ENCODE measurements around the gene OR56A4. TPM values are rescaled to one million over a fixed set of nuclear protein-coding genes. Genes with fewer than 3 reads are reported as not detected.

OR56A4 gene
- total RNA-seq: not detected
- long read RNA-seq: 0 reads

GRCh38 chr11:6006846-6007245 lies at the start of gene OR56A4:
TSS of gene OR56A4 (minus strand) at chr11:6006946. CDS start at chr11:6002992, 3,954 bp downstream.
- no peak for DNase-seq
- Histone ChIP-seq H3K27ac (no peak within 1 kb of the TSS), H3K4me3 (no peak within 1 kb of the TSS), H3K9me3 (no peaks in the 10 kb centered on the region), H3K36me3 (no peaks in the 10 kb centered on the region), H3K27me3 (ENCODE audit: low read depth) (no peaks in the 10 kb centered on the region), H3K4me1 (no peaks in the 10 kb centered on the region)
- TF ChIP-seq, protein P1, sequence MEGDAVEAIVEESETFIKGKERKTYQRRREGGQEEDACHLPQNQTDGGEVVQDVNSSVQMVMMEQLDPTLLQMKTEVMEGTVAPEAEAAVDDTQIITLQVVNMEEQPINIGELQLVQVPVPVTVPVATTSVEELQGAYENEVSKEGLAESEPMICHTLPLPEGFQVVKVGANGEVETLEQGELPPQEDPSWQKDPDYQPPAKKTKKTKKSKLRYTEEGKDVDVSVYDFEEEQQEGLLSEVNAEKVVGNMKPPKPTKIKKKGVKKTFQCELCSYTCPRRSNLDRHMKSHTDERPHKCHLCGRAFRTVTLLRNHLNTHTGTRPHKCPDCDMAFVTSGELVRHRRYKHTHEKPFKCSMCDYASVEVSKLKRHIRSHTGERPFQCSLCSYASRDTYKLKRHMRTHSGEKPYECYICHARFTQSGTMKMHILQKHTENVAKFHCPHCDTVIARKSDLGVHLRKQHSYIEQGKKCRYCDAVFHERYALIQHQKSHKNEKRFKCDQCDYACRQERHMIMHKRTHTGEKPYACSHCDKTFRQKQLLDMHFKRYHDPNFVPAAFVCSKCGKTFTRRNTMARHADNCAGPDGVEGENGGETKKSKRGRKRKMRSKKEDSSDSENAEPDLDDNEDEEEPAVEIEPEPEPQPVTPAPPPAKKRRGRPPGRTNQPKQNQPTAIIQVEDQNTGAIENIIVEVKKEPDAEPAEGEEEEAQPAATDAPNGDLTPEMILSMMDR (IDR thresholded peaks at IDR 0.05): no peak
- intact Hi-C loops (cut with DNase I): no loop called here
- ATAC-seq: no peak

GRCh38 chr11:6055569-6055968 lies 48.8 kb upstream of the OR56A4 start:
- H3K9me3 ChIP-seq: no peaks in the 10 kb centered on the region
- no peaks in the 10 kb centered on the region for H3K4me1 ChIP-seq
- no peaks in the 10 kb centered on the region for H3K36me3 ChIP-seq
- TF ChIP-seq, protein P1 (IDR thresholded peaks at IDR 0.05): no peak
- no peaks in the 10 kb centered on the region for H3K27me3 ChIP-seq (ENCODE audit: low read depth)
- DNase-seq (no peak), ATAC-seq (no peak)
- H3K27ac ChIP-seq: no peak overlapping the region
- intact Hi-C loops (cut with DNase I): no loop called here
- no peak overlapping the region for H3K4me3 ChIP-seq

GRCh38 chr11:6052374-6052773 lies 45.6 kb upstream of the OR56A4 start:
- intact Hi-C loops (cut with DNase I): no loop called here
- no peaks in the 10 kb centered on the region for H3K9me3 ChIP-seq
- DNase-seq: no peak
- TF ChIP-seq, protein P1 (IDR thresholded peaks at IDR 0.05): no peak
- H3K27me3 ChIP-seq (ENCODE audit: low read depth): no peaks in the 10 kb centered on the region
- H3K4me1 ChIP-seq: no peaks in the 10 kb centered on the region
- no peak overlapping the region for H3K27ac ChIP-seq
- no peaks in the 10 kb centered on the region for H3K36me3 ChIP-seq
- H3K4me3 ChIP-seq: no peak overlapping the region
- no peak for ATAC-seq

- Histone ChIP-seq H3K27me3 (ENCODE audit: low read depth) (no peaks in the 10 kb centered on the region), H3K27ac (no peak overlapping the region), H3K36me3 (no peaks in the 10 kb centered on the region), H3K9me3 (no peaks in the 10 kb centered on the region), H3K4me3 (no peak overlapping the region), H3K4me1 (no peaks in the 10 kb centered on the region)
- ATAC-seq (no peak), DNase-seq (no peak)
- TF ChIP-seq, protein P1 (IDR thresholded peaks at IDR 0.05): no peak
- intact Hi-C loops (cut with DNase I): no loop called here
These were observed 34.1 kb upstream of the OR56A4 start for GRCh38 chr11:6040874-6041273.

DNA sequence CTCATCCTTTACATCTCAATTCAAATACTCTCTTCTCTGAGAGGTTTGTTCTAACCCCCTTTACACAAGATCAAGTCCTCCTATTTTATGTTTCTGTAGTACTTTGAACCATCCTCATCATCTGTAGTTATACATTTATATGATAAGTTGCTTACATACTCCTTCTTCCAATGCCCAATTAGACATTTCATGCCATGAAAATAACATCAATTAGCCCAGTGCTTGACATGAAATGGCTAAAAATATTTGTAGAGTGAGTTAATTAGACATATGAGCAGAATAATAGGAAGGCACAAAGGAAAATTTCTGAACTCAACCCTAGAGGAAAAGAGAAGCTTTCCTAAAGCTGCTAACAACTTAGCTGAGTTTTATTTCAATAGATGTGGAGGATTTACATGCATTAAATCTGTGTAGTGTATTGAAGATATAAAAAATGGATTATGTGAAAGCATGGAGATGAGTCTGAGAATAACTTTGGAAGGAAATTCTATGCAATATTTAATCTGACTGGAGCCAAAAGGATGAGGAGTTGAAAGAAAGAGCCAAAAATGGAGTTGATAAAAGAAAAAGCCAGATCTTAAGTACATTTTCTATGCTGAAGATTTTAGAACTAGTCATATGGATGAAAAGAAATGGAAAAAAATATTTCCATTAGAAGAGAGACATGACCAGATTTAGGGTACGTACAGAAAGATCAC lies 24.1 kb upstream of the OR56A4 start, which contains the start of gene OR56A1:
Gene OR56A1, minus strand, starts transcription at position 51 of the 698 bp plus-strand sequence. CDS start 3,066 bp downstream, outside the sequence.
- no peak within 1 kb of the TSS for H3K27ac ChIP-seq
- H3K4me1 ChIP-seq: no peaks in the 10 kb centered on the region
- intact Hi-C loops (cut with DNase I): no loop called here
- no peak for ATAC-seq
- H3K4me3 ChIP-seq: no peak within 1 kb of the TSS
- H3K27me3 ChIP-seq (ENCODE audit: low read depth): no peaks in the 10 kb centered on the region
- no peaks in the 10 kb centered on the region for H3K36me3 ChIP-seq
- TF ChIP-seq, protein P1 (IDR thresholded peaks at IDR 0.05): no peak
- no peaks in the 10 kb centered on the region for H3K9me3 ChIP-seq
- DNase-seq: no peak
